HepG2 (cell line): ENCODE measurements around the gene TMEM267.

ENCODE experiments used
- ARID3A ChIP-seq: IDR thresholded peaks from 2 replicates; pipeline ENCODE4 v1.6.1; 2012; ENCODE audit warnings: low read depth, low read length, improper control_type of control experiment
- CTCF ChIP-seq: sonication (generic); formaldehyde crosslinking; IDR thresholded peaks from 2 replicates; pipeline ENCODE4 v1.5.0; 2020; ENCODE audit warnings: mild to moderate bottlenecking, missing genetic modification reagents, moderate library complexity
- HOXA7 ChIP-seq: sonication (generic); formaldehyde crosslinking; IDR thresholded peaks from 2 replicates; pipeline ENCODE4 v1.8.1; 2022; ENCODE audit warnings: mild to moderate bottlenecking, missing genetic modification reagents, moderate library complexity
- MAFK ChIP-seq, 2 experiments: IDR thresholded peaks in 1 of 2; conservative IDR thresholded peaks in 1 of 2; 2 replicates each; pipeline ENCODE4 v1.6.1; 2011; ENCODE audit warnings: improper control_type of control experiment in 2 of 2, low read length in 2 of 2
- PCBP2 ChIP-seq: fragments of 200-400 bp; formaldehyde crosslinking; optimal IDR thresholded peaks from 2 replicates; pipeline ENCODE3; 2018; ENCODE audit warnings: low read length, low read depth; ENCODE audit not compliant: poor library complexity, severe bottlenecking

- TF ChIP-seq HOXA7: no peak
- no peak for TF ChIP-seq MAFK (conservative IDR thresholded peaks at IDR 0.05 in 1 of 2, IDR thresholded peaks at IDR 0.05 in 1 of 2; ENCODE audit: low read length in 2 of 2)
- no peak for TF ChIP-seq ARID3A
- TF ChIP-seq CTCF (CRISPR knock-in tag): no peak
- no peak for TF ChIP-seq PCBP2
Measured at GRCh38 chr5:43411495-43411894, 72.2 kb downstream of the TMEM267 start.
